Measurements from ENCODE around the gene SMARCD1. TPM values are rescaled to one million over a fixed set of nuclear protein-coding genes. Genes with fewer than 3 reads are reported as not detected.
A peak's percentile ranks its signal among the peaks of the same experiment; 100 is the strongest.

The SMARCD1 gene
- total and polyA plus RNA-seq, 9 of the 15 experiments (the other 6 are each of a cell fraction or from before 2014, with no cell fraction given), result 0.86 to 91.7 (median 48.0) TPM

GRCh38 chr12:50041962-50042361 lies 43.2 kb upstream of the SMARCD1 start (continued):
- TF ChIP-seq ZNF655 (CRISPR knock-in tag; IDR thresholded peaks at IDR 0.05) (no peak), DIDO1 (tag; IDR thresholded peaks at IDR 0.05; ENCODE audit: low read depth) (no peak), ELF2 (CRISPR knock-in tag; IDR thresholded peaks at IDR 0.05) (no peak), FOXA1 (IDR thresholded peaks at IDR 0.05; ENCODE audit: borderline replicate concordance) (no peak), TARDBP (IDR thresholded peaks at IDR 0.05) (no peak), DLX4 (CRISPR knock-in tag; IDR thresholded peaks at IDR 0.05) (no peak), SIRT6 (IDR thresholded peaks at IDR 0.05; ENCODE audit: low read depth, low read length) (no peak), DEAF1 (CRISPR knock-in tag; IDR thresholded peaks at IDR 0.05) (no peak), HCFC1 (IDR thresholded peaks at IDR 0.05; ENCODE audit: low read depth, low read length) (no peak), ZNF398 (CRISPR knock-in tag; IDR thresholded peaks at IDR 0.05) (no peak)
- TF ChIP-seq, protein P1, sequence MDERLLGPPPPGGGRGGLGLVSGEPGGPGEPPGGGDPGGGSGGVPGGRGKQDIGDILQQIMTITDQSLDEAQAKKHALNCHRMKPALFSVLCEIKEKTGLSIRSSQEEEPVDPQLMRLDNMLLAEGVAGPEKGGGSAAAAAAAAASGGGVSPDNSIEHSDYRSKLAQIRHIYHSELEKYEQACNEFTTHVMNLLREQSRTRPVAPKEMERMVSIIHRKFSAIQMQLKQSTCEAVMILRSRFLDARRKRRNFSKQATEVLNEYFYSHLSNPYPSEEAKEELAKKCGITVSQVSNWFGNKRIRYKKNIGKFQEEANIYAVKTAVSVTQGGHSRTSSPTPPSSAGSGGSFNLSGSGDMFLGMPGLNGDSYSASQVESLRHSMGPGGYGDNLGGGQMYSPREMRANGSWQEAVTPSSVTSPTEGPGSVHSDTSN (CRISPR knock-in tag; IDR thresholded peaks at IDR 0.05; ENCODE audit: low read depth), result no peak
- TF ChIP-seq, protein P1 (tag; conservative IDR thresholded peaks at IDR 0.05; ENCODE audit: low read depth), result peak; percentile 35
- TF ChIP-seq, protein P2, sequence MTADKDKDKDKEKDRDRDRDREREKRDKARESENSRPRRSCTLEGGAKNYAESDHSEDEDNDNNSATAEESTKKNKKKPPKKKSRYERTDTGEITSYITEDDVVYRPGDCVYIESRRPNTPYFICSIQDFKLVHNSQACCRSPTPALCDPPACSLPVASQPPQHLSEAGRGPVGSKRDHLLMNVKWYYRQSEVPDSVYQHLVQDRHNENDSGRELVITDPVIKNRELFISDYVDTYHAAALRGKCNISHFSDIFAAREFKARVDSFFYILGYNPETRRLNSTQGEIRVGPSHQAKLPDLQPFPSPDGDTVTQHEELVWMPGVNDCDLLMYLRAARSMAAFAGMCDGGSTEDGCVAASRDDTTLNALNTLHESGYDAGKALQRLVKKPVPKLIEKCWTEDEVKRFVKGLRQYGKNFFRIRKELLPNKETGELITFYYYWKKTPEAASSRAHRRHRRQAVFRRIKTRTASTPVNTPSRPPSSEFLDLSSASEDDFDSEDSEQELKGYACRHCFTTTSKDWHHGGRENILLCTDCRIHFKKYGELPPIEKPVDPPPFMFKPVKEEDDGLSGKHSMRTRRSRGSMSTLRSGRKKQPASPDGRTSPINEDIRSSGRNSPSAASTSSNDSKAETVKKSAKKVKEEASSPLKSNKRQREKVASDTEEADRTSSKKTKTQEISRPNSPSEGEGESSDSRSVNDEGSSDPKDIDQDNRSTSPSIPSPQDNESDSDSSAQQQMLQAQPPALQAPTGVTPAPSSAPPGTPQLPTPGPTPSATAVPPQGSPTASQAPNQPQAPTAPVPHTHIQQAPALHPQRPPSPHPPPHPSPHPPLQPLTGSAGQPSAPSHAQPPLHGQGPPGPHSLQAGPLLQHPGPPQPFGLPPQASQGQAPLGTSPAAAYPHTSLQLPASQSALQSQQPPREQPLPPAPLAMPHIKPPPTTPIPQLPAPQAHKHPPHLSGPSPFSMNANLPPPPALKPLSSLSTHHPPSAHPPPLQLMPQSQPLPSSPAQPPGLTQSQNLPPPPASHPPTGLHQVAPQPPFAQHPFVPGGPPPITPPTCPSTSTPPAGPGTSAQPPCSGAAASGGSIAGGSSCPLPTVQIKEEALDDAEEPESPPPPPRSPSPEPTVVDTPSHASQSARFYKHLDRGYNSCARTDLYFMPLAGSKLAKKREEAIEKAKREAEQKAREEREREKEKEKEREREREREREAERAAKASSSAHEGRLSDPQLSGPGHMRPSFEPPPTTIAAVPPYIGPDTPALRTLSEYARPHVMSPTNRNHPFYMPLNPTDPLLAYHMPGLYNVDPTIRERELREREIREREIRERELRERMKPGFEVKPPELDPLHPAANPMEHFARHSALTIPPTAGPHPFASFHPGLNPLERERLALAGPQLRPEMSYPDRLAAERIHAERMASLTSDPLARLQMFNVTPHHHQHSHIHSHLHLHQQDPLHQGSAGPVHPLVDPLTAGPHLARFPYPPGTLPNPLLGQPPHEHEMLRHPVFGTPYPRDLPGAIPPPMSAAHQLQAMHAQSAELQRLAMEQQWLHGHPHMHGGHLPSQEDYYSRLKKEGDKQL (CRISPR knock-in tag; IDR thresholded peaks at IDR 0.05; ENCODE audit: borderline replicate concordance), result no peak

Data from K562 (cell line).